GM12878 (cell line): Measurements from ENCODE around the gene B3GNT3.

Source experiments
- CBX5 ChIP-seq: sonication (generic); IDR thresholded peaks from 2 replicates; pipeline ENCODE4 v1.6.1; 2016; ENCODE audit warnings: low read depth, moderate library complexity, mild to moderate bottlenecking, inconsistent platforms
- EP300 ChIP-seq, 2 experiments: fragments of 150-350 bp in 1 of 2; IDR thresholded peaks; 2 replicates each; pipeline ENCODE4 v1.6.1; 2011 to 2012; ENCODE audit warnings: low read depth in 2 of 2, low read length in 2 of 2, borderline replicate concordance in 1 of 2, improper control_type of control experiment in 1 of 2, inconsistent platforms in 1 of 2; ENCODE audit not compliant: control insufficient read depth in 1 of 2
- HCFC1 ChIP-seq: fragments of 150-350 bp; IDR thresholded peaks from 2 replicates; pipeline ENCODE4 v1.6.1; 2014; ENCODE audit warnings: low read length
- HDAC2 ChIP-seq: fragments of 200-600 bp; sonication (generic); IDR thresholded peaks from 2 replicates; pipeline ENCODE4 v1.6.1; 2017
- IKZF1 ChIP-seq: fragments of 450-650 bp; conservative IDR thresholded peaks from 2 replicates; pipeline ENCODE4 v1.6.1; 2017; ENCODE audit warnings: antibody characterized with exemption, mild to moderate bottlenecking
- MXI1 ChIP-seq: fragments of 150-350 bp; IDR thresholded peaks from 2 replicates; pipeline ENCODE4 v1.6.1; 2011; ENCODE audit warnings: low read depth, mild to moderate bottlenecking, inconsistent platforms, low read length, improper control_type of control experiment
- PAX8 ChIP-seq: fragments of 450-650 bp; IDR thresholded peaks from 2 replicates; pipeline ENCODE4 v1.6.1; 2017; ENCODE audit warnings: mild to moderate bottlenecking, moderate library complexity
- SMC3 ChIP-seq: IDR thresholded peaks from 2 replicates; pipeline ENCODE4 v1.6.1; 2011; ENCODE audit warnings: low read length, improper control_type of control experiment, borderline replicate concordance
- TBL1XR1 ChIP-seq: IDR thresholded peaks from 2 replicates; pipeline ENCODE4 v1.6.1; 2012; ENCODE audit warnings: low read depth, low read length, improper control_type of control experiment
- WRNIP1 ChIP-seq: IDR thresholded peaks from 2 replicates; pipeline ENCODE4 v1.6.1; 2011; ENCODE audit warnings: low read depth, low read length, improper control_type of control experiment, borderline replicate concordance
- ZNF274 ChIP-seq: IDR thresholded peaks from one replicate; pipeline ENCODE4 v1.8.0; 2011; ENCODE audit not compliant: insufficient read length, insufficient read depth
- TF ChIP-seq, protein P1 (sequence below): IDR thresholded peaks from 2 replicates; pipeline ENCODE4 v1.6.1; 2011; ENCODE audit warnings: low read depth, mild to moderate bottlenecking, low read length, moderate library complexity, borderline replicate concordance; ENCODE audit errors: extremely low read depth
- TF ChIP-seq, protein P2 (sequence below), 3 experiments: IDR thresholded peaks in 2 of 3; conservative IDR thresholded peaks in 1 of 3; 2 replicates each; pipeline ENCODE4 v1.5.1; 2011; ENCODE audit warnings: low read depth in 3 of 3, low read length in 3 of 3, mild to moderate bottlenecking in 3 of 3, control low read depth in 2 of 3, moderate library complexity in 2 of 3, inconsistent platforms in 1 of 3, mixed read lengths in 1 of 3; ENCODE audit not compliant: control insufficient read depth in 2 of 3, insufficient read depth in 1 of 3; ENCODE audit errors: extremely low read depth in 1 of 3

DNA sequence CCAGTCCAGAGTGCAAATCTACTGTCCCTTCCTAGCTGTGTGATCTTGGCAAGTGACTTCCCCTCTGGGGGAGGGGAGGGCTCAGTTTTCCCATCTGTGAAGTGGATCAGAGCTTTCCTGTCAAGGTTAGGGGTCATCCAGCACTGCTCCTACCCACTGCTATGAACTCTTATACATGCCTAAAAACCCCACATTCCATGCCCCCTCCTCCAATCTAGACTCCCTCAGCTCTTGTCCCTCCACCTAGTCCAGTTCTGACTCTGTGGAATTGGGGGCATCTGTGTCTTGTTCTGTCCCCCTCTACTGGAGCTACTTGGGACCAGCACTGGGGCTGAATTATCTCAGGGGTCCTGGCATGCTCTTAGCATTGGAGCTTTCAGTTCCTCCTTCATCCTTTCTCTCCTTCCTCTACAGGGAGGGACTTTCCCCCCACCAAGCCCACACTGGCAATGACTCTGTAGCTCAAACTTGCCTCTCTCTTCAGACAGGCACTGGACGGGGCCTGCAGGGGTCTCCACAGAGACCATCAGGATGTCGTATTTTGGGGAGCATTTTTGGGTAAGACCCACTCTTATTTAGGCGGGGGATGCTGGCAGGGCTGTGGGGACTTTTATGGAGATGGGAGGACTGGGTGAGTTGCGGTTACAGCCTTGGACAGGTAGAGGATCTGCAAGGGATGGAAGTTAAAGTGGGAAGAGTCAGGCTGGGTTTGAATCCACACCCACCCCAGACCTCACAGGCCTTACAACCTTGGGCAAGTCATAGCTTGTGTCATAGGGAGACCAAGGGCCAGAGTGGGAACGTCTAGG is 40.1 kb upstream of the B3GNT3 start:
- TF ChIP-seq ZNF274 (no peak), IKZF1 (peak; percentile 88), HDAC2 (no peak), TBL1XR1 (no peak), EP300 (IDR thresholded peaks at IDR 0.05; ENCODE audit: borderline replicate concordance in 1 of 2, control insufficient read depth in 1 of 2, low read depth in 2 of 2, low read length in 2 of 2) (peak in 1 of 2 experiments; percentile 72; a peak in 2 of 4 replicates), SMC3 (peak; percentile 9; the same call in 1 of the 2 replicates), PAX8 (no peak), CBX5 (0 out of 2 replicates have a peak, but pooled peaks have one; percentile 67), MXI1 (peak; percentile 29), HCFC1 (no peak), WRNIP1 (no peak)
- TF ChIP-seq, protein P1, sequence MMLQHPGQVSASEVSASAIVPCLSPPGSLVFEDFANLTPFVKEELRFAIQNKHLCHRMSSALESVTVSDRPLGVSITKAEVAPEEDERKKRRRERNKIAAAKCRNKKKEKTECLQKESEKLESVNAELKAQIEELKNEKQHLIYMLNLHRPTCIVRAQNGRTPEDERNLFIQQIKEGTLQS = no peak
- TF ChIP-seq, protein P2, sequence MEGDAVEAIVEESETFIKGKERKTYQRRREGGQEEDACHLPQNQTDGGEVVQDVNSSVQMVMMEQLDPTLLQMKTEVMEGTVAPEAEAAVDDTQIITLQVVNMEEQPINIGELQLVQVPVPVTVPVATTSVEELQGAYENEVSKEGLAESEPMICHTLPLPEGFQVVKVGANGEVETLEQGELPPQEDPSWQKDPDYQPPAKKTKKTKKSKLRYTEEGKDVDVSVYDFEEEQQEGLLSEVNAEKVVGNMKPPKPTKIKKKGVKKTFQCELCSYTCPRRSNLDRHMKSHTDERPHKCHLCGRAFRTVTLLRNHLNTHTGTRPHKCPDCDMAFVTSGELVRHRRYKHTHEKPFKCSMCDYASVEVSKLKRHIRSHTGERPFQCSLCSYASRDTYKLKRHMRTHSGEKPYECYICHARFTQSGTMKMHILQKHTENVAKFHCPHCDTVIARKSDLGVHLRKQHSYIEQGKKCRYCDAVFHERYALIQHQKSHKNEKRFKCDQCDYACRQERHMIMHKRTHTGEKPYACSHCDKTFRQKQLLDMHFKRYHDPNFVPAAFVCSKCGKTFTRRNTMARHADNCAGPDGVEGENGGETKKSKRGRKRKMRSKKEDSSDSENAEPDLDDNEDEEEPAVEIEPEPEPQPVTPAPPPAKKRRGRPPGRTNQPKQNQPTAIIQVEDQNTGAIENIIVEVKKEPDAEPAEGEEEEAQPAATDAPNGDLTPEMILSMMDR (IDR thresholded peaks at IDR 0.05 in 2 of 3, conservative IDR thresholded peaks at IDR 0.05 in 1 of 3; ENCODE audit: control insufficient read depth in 2 of 3, extremely low read depth in 1 of 3, insufficient read depth in 1 of 3, low read depth in 3 of 3, low read length in 3 of 3) = peak; percentile 47 to 70 (median 50)
